Urinary bladder (tissue), 4 donors: Measurements from ENCODE around the gene EPHA6. TPM values are rescaled to one million over a fixed set of nuclear protein-coding genes. Genes with fewer than 3 reads are reported as not detected.

Experiments
- DNase-seq: peaks from one replicate; pipeline ENCODE4 v3.0.0-alpha.2; 2015; ENCODE audit errors: extremely low spot score
- H3K27ac ChIP-seq: one replicate; pipeline ENCODE4 v1.5.1; 2013; ENCODE audit warnings: low read depth, mild to moderate bottlenecking, moderate library complexity
- H3K36me3 ChIP-seq: one replicate; pipeline ENCODE4 v1.6.1; 2013; ENCODE audit warnings: mild to moderate bottlenecking, moderate library complexity; ENCODE audit not compliant: insufficient read depth
- H3K4me1 ChIP-seq: one replicate; pipeline ENCODE4 v1.6.1; 2013; ENCODE audit warnings: mild to moderate bottlenecking, moderate library complexity; ENCODE audit not compliant: insufficient read depth
- H3K4me3 ChIP-seq: one replicate; pipeline ENCODE4 v1.5.1; 2013; ENCODE audit warnings: low read depth, low read length
- WGBS: extraction: QIAGEN DNeasy Blood & Tissue Kit; methylation state at CpG from one replicate; pipeline ENCODE4 v1.1.7; 2013; 5-methylcytosine and 5-hydroxymethylcytosine counted together
- polyA plus RNA-seq: library from polyadenylated mRNA; stranded (reverse); fragments of 200-250 nt; gene quantifications from one replicate; pipeline ENCODE4 v1.2.3, GENCODE V29; 2013
- total RNA-seq: library from RNA; depleted of rRNA; stranded (reverse); fragments of >200 nt; gene quantifications from one replicate; pipeline ENCODE4 v1.2.3, GENCODE V29; 2014
- donor health status: healthy with polysubstance abuse.
- donor health status: healthy.

The EPHA6 gene
- total and polyA plus RNA-seq, 2 donors: 2.5 to 15.9 TPM

DNA sequence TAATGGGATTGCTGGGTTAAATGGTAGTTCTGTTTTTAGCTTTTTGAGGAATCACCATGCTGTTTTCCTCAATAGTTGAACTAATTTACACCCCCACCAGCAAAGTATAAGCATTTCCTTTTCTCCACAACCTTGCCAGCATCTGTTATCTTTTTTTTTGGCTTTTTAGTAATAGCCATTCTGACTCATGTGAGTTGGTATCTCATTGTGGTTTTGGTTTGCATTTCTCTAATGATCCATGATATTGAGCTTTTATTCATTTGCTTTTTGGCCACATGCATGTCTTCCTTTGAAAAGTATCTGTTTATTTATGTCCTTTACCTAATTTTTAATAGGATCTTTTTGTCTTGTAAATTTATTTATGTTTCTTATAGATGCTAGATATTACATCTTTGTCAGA is 288.2 kb downstream of the EPHA6 start:
- Histone ChIP-seq H3K27ac (no peak overlapping the region), H3K36me3 (peaks cover 2% of the 10 kb centered on the region), H3K4me1 (no peaks in the 10 kb centered on the region), H3K4me3 (no peak overlapping the region)
- no peak for DNase-seq

DNA sequence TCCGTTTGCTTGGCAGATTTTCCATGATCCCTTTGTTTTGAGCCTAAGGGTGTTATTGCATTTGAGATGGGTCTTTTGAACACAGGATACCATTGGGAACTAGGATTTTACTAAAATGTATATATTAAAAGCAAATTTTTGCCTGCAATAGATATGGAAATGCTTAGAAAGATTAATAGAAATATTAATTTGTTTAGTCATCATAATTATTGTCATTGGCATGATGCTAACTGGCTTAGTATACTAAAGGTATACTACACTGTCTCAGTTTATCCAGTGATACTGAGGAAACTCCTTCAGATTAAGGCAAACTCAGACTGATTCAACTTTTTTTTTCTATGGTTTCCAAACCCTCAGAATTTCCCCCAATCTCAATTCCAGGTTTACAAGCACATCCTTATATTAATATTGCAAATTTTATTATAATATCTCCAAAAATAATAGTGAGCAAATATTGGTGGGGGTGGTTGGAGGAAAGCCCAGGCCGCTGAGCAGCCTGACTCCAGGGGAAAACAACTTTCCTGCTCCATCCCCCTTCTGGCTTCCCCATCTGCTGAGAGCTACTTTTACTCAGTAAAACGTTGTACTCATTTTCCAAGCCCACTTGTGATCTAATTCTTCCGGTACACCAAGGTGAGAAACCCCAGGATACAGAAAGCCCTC is 291.7 kb downstream of the EPHA6 start:
- no peak for DNase-seq
- H3K4me3 ChIP-seq: no peak overlapping the region
- no peaks in the 10 kb centered on the region for H3K4me1 ChIP-seq
- H3K36me3 ChIP-seq: peaks cover 2% of the 10 kb centered on the region
- H3K27ac ChIP-seq: no peak overlapping the region
- WGBS: 71% methylated on average over 4 of the region's 4 CpGs

DNA sequence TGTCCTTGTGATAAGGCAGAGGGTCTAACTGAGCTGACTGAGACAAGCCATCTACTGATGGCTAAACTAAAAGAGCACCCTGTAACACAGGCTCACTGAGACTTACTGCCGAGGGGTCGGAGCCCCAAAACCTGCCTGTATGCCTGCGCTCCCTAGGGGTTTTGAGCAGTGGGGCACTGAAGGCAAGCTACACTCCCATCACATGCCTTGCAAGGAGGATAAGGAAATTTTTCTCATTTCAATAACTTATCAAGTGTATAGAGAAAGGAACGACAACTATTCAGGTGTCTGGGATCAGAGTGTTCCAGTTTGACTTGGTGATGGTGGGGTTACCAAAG is 292.2 kb downstream of the EPHA6 start:
- no peaks in the 10 kb centered on the region for H3K4me1 ChIP-seq
- no peak overlapping the region for H3K4me3 ChIP-seq
- no peak overlapping the region for H3K27ac ChIP-seq
- 89% methylated on average over 4 of the region's 4 CpGs for WGBS
- H3K36me3 ChIP-seq: peaks cover 2% of the 10 kb centered on the region
- DNase-seq: no peak

DNA sequence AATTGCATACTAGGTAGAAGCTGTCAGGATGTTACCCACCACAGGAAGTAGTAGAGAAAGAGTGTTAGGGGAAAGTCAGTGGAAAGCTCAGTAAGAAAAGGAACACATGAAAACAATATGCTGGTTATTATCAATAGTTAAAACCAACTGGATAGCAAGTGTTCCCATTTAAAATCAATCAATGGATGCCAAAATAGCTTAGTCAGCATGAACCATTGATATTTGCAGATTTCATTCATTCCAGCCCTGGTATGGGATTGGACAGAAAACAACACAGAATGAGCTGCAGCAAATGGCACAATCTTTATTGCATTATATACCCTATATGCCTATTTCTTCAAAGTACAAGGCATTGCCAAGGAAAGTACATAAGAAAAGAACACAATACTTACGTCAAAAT is 293.7 kb downstream of the EPHA6 start:
- Histone ChIP-seq H3K4me3 (no peak overlapping the region), H3K4me1 (no peaks in the 10 kb centered on the region), H3K36me3 (no peaks in the 10 kb centered on the region), H3K27ac (no peak overlapping the region)
- WGBS: 79% methylated on average over 1 of the region's 1 CpG
- no peak for DNase-seq

DNA sequence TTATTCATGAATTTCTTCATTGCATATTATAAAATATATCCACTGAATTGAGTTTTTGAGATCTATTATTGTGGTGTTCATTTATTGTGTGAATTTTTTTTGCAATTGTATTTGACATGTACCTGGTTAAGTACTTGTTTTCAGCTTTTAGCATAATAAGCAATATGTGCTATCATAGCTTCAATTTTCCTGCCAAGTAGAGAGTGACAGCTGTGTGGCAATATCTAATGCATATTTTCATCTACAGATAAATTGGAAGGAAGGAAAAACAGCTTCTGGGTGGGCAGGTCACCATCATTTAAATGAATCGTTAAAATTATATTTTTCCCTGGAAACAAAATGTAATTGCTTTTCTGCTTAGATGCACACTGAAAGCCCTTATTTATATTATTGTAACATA is 296.9 kb downstream of the EPHA6 start:
- Histone ChIP-seq H3K4me1 (no peaks in the 10 kb centered on the region), H3K36me3 (no peaks in the 10 kb centered on the region), H3K27ac (no peak overlapping the region), H3K4me3 (no peak overlapping the region)
- DNase-seq: no peak
- WGBS: 94% methylated on average over 1 of the region's 1 CpG

DNA sequence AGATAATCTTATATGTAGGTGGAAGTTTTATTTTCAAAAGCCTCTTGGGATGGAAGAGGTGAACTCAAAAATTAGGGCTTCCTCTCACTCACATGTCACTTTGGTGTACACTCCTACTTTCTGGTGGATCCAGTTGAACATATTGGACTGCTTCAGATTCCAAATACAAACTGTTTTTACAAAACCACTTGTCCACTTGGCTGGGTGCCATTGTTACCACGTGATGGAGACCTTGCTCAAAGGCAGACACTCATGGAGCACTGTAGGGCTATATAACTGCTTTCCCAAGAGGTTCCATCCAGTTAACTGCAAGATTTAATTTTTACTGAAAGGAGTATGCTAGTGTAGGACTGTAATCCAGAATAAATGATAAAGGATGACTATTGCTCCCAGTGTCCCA is 307.0 kb downstream of the EPHA6 start:
- 24% methylated on average over 1 of the region's 1 CpG for WGBS
- no peak for DNase-seq
- Histone ChIP-seq H3K4me1 (no peaks in the 10 kb centered on the region), H3K27ac (no peak overlapping the region), H3K36me3 (no peaks in the 10 kb centered on the region), H3K4me3 (no peak overlapping the region)

DNA sequence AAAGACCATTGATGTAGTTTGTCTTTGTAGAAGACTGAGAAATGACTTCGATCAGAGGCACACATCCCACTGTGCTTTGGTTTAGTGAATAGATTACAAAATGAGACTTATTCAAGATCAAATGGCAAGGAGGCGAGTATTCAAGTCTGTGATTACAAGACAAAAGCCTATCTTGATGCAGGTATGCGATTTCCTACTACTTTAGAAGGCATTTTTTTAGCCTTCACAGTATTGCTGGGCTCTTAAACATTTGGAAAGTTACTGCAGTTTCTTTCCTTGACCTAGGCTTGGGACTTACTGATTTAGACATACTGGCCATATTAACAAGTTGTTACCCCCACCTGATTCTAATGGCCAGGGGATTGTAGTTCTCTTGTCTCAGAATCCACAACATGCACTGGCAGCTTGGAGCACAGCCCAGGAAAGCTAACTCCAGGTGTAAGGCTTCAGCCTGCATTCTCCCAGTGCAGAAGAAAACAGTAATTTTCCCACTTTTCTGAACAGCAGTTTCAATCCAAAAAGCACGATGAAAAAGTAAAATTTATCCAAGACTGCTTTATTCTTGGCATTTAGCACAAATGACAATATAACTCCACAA is 311.6 kb downstream of the EPHA6 start:
- 45% methylated on average over 4 of the region's 4 CpGs for WGBS
- Histone ChIP-seq H3K27ac (no peak overlapping the region), H3K36me3 (no peaks in the 10 kb centered on the region), H3K4me3 (no peak overlapping the region), H3K4me1 (no peaks in the 10 kb centered on the region)
- DNase-seq: no peak

DNA sequence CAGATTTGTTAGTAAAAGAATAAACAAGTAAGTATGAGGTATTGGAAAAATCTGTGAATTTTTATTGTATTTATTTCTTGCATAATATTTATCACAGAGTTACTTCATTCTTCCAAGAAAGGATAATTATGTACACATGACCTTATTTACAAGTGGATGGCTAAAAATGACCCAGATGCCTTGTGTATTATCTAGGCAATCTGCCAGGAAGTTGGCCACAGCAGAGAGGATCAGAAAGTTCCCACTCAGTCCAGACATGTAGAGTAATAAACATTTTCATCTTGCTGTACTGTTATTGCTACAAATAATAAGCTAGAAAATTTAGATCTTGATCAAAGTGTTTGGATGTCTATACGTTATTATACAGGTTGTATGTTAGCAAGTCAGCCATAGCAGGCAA is 317.1 kb downstream of the EPHA6 start:
- Histone ChIP-seq H3K4me1 (no peaks in the 10 kb centered on the region), H3K27ac (no peak overlapping the region), H3K4me3 (no peak overlapping the region), H3K36me3 (no peaks in the 10 kb centered on the region)
- 55% methylated on average over 1 of the region's 1 CpG for WGBS
- DNase-seq: no peak

DNA sequence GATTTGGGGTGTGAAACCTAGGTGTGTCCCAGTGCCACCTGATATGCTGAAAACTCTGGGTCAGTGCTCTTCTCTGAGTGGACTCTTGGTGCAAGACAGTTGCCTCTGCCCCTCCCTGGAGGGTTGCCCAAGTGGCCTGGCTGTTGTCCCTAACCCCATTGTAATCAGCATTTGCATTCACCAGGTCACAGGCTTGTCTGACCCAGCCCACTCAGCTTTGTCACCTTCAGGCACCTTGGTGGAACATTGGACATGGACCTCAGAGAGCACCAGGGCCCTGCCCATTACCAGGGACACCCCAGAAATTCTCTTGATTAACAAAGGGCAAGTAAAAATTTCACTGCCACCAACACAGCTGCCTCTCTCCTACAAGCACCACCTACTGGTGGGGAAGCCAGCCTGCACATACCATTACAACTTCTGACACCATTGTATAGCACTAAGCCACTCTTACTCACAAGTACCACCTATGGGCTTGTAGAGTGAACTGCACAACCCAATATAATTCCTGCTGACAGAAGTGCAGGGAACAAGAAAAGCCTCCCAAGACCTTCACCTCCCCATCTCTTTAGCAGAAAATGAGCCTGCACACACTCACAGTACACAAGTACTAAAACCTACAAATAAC is 324.6 kb downstream of the EPHA6 start:
- no peaks in the 10 kb centered on the region for H3K4me1 ChIP-seq
- DNase-seq: no peak
- H3K27ac ChIP-seq: no peak overlapping the region
- no peaks in the 10 kb centered on the region for H3K36me3 ChIP-seq
- H3K4me3 ChIP-seq: no peak overlapping the region

DNA sequence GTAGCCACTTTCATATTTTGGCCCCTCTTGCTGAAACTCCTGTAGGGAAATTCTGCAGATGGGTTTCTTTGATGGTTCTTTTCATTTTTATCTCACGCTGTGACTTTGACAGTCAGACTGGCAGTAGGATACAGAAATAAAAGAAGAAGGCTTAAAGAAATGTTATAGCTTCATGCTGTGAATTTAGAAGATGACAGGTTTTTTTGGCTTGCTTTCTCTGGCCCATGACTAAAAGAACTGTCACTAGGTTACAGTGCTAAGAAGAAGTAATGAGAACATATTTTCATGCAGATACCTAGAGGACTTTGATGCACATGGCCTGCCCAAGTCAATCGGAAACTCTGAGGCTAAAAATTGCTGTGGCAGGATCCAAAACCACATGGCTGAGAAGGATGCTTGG is 334.5 kb downstream of the EPHA6 start:
- Histone ChIP-seq H3K27ac (no peak overlapping the region), H3K4me1 (no peaks in the 10 kb centered on the region), H3K4me3 (no peak overlapping the region), H3K36me3 (no peaks in the 10 kb centered on the region)
- no peak for DNase-seq
- 83% methylated on average over 2 of the region's 2 CpGs for WGBS

DNA sequence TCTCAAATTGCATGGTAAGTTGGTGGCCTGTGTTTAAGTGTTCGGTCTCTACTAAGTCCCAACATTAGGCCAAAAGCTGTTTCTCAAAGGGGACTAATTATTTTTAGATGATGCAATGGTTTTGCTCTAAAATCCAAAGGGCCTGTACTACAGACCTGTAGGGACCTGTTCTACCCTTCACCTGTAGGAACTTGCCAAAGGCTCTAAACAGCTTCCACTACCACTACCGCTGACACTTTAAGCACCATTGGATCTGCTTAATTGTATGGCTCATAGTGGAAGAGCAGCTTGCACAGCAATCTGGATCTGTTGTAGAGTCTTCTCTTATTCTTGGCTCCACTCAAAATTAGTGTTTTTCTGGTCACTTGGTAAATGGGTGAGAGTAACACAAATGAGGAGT is 346.8 kb downstream of the EPHA6 start:
- 62% methylated on average over 2 of the region's 2 CpGs for WGBS
- Histone ChIP-seq H3K4me1 (no peaks in the 10 kb centered on the region), H3K27ac (no peak overlapping the region), H3K4me3 (no peak overlapping the region), H3K36me3 (no peaks in the 10 kb centered on the region)
- no peak for DNase-seq

DNA sequence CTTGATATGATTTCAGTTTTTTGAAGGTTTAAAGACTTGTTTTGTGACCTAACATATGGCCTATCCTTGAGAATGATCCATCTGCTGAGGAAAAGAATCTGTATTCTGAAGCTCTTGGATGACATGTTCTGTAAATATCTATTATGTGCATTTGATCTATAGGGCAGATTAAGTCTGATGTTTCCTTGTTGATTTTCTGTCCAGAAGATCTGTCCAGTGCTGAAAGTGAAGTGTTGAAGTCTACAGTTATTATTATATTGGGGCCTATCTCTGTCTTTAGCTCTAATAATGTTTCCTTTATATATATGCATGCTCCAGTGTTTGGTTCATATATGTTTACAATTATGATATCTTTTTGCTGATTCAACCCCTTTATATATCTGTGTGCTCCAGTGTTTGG is 362.8 kb downstream of the EPHA6 start:
- Histone ChIP-seq H3K27ac (no peak overlapping the region), H3K36me3 (no peaks in the 10 kb centered on the region), H3K4me1 (no peaks in the 10 kb centered on the region), H3K4me3 (no peak overlapping the region)
- DNase-seq: no peak

DNA sequence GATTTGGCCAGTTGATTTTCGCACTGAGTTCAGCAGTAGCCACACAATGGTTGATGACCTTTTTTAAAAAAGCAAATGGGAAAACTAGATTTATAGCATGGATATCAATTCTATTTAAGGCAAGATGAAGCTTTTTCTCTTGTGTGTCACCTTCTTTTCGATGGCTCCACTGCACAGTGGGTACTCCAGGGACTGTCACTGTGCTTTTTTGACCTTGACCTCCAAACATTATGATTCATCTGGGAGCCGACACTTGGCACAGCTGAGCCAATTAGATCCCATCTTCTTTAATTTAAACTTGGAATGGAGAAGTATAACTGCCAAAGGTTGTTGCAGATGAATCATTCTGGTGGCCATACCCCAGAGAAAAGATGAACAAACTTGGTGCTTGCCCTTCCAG is 367.3 kb downstream of the EPHA6 start:
- no peaks in the 10 kb centered on the region for H3K36me3 ChIP-seq
- no peak overlapping the region for H3K27ac ChIP-seq
- no peaks in the 10 kb centered on the region for H3K4me1 ChIP-seq
- DNase-seq: no peak
- WGBS: 85% methylated on average over 3 of the region's 3 CpGs
- H3K4me3 ChIP-seq: no peak overlapping the region

DNA sequence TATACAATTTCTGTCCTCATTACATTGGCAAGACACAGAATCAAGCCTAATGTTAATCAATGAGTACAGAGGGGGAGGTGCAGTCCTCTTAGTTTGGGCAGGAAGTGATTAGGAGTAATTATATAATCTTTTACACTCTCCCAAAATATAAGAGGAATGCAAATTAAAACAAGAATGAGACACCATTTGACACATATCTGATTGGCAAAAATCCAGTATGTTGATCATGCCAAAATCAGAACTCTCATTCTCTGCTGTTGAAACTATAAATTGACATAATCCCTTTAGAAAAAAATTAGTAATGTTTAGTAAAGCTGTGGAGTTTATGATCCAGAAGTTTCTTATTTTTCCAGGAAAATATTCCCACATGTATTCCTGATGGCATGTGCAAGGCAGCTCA is 373.4 kb downstream of the EPHA6 start:
- DNase-seq: no peak
- Histone ChIP-seq H3K4me1 (no peaks in the 10 kb centered on the region), H3K4me3 (no peak overlapping the region), H3K36me3 (no peaks in the 10 kb centered on the region), H3K27ac (no peak overlapping the region)

DNA sequence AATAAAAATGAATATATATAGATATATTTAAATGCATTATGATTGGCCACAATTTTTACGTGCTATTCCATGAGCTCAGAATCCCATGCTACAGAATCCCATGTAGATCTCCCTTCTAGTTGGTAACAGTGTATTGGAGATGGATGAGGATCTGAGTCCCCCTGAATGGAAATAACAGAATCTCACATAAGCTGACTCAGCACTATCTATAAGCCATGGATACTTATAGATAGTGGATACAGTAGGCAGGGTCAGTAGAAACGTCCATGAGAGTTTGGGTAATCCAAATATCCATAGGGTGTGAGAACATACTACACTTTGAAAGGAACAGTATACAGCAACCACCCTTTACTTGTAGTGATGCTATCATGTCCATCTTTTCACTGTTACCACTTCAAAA is 375.4 kb downstream of the EPHA6 start:
- Histone ChIP-seq H3K27ac (no peak overlapping the region), H3K36me3 (no peaks in the 10 kb centered on the region), H3K4me1 (no peaks in the 10 kb centered on the region), H3K4me3 (no peak overlapping the region)
- DNase-seq: no peak
- 81% methylated on average over 2 of the region's 2 CpGs for WGBS
